OCI-LY7 (cell line): ENCODE measurements around the gene UBE3C. TPM values are rescaled to one million over a fixed set of nuclear protein-coding genes. Genes with fewer than 3 reads are reported as not detected.
"Not testable (repeated sequence)": the region's sequence is repeated elsewhere in the genome, so short reads cannot be mapped to it uniquely, and the experiment has no call there.

Source experiments
- BruUV-seq: library from RNA; stranded (reverse); fragments of 400-500 nt; replicated peaks from 2 replicates; lab custom pipeline; 2021; lab: Mats Ljungman, UMichigan
- CTCF ChIA-PET: fragments of 300-600 bp; sonication (Branson Sonifier 250); formaldehyde crosslinking; loops from one replicate; lab custom pipeline; 2022; ENCODE audit warnings: antibody characterized with exemption; ENCODE audit not compliant: unreplicated experiment; lab: Charles Lee
- POLR2A ChIA-PET: fragments of 300-600 bp; sonication (Branson Sonifier 250); formaldehyde crosslinking; loops from one replicate; lab custom pipeline; 2022; ENCODE audit warnings: antibody characterized with exemption; lab: Charles Lee
- DNase-seq: peaks from one replicate; pipeline ENCODE4 v3.0.0-alpha.2; 2015; ENCODE audit warnings: low spot score
- H2AFZ ChIP-seq: fragments of 200-600 bp; sonication (generic), shearing (Covaris generic); 2 replicates; pipeline ENCODE4 v1.6.1; 2014; ENCODE audit warnings: mild to moderate bottlenecking, antibody characterized with exemption, low read length, moderate library complexity
- H3K27ac ChIP-seq: fragments of 200-600 bp; sonication (generic); 2 replicates; pipeline ENCODE4 v1.5.1; 2014; ENCODE audit warnings: mixed run types, low read depth, mild to moderate bottlenecking, moderate library complexity, low read length, inconsistent platforms; ENCODE audit not compliant: poor library complexity, severe bottlenecking
- H3K36me3 ChIP-seq: fragments of 200-600 bp; sonication (generic); 2 replicates; pipeline ENCODE4 v1.6.1; 2014; ENCODE audit warnings: mild to moderate bottlenecking, antibody characterized with exemption, low read length, moderate library complexity, mixed read lengths; ENCODE audit not compliant: insufficient read depth
- H3K4me1 ChIP-seq: fragments of 200-600 bp; sonication (generic); 2 replicates; pipeline ENCODE4 v1.5.1; 2014; ENCODE audit warnings: mild to moderate bottlenecking, low read length; ENCODE audit not compliant: insufficient read depth, poor library complexity, severe bottlenecking
- H3K4me2 ChIP-seq: fragments of 200-600 bp; sonication (generic); 2 replicates; pipeline ENCODE4 v1.6.1; 2014; ENCODE audit warnings: mild to moderate bottlenecking, low read length
- H3K4me3 ChIP-seq: fragments of 200-600 bp; sonication (generic); 2 replicates; pipeline ENCODE4 v1.5.1; 2014; ENCODE audit warnings: mild to moderate bottlenecking, low read depth, low read length; ENCODE audit not compliant: poor library complexity, severe bottlenecking
- H3K79me2 ChIP-seq: fragments of 200-600 bp; sonication (generic); 2 replicates; pipeline ENCODE4 v1.6.1; 2016; ENCODE audit warnings: low read depth, mild to moderate bottlenecking, low read length, moderate library complexity, mixed read lengths; ENCODE audit not compliant: insufficient read depth
- H3K9me2 ChIP-seq: fragments of 200-600 bp; sonication (generic); 2 replicates; pipeline ENCODE4 v1.6.1; 2016; ENCODE audit warnings: mild to moderate bottlenecking, low read length, mixed read lengths; ENCODE audit not compliant: insufficient read depth
- H3K9me3 ChIP-seq: fragments of 200-600 bp; sonication (generic); 2 replicates; pipeline ENCODE4 v1.6.1; 2014; ENCODE audit warnings: mild to moderate bottlenecking, mixed run types, low read length, mixed read lengths
- H4K20me1 ChIP-seq: fragments of 200-600 bp; sonication (generic); 2 replicates; pipeline ENCODE4 v1.6.1; 2014; ENCODE audit warnings: mild to moderate bottlenecking, antibody characterized with exemption, low read length, moderate library complexity, mixed read lengths; ENCODE audit not compliant: insufficient read depth
- CTCF ChIP-seq: fragments of 200-600 bp; sonication (generic); conservative IDR thresholded peaks from 2 replicates; pipeline ENCODE4 v1.5.1; 2014; ENCODE audit warnings: mild to moderate bottlenecking, antibody characterized with exemption, low read length, moderate library complexity, mixed read lengths
- EZH2phosphoT487 ChIP-seq: fragments of 200-600 bp; sonication (generic); IDR thresholded peaks from 2 replicates; pipeline ENCODE4 v1.6.1; 2018; ENCODE audit warnings: low read depth, borderline replicate concordance, mild to moderate bottlenecking, mixed run types, antibody characterized with exemption, low read length, moderate library complexity, mixed read lengths
- intact Hi-C: fragments of 100-400 bp; cut with micrococcal nuclease; formaldehyde crosslinking; loops from one replicate; pipeline ENCODE4 v1.10.0; 2022; ENCODE audit not compliant: unreplicated experiment
- total RNA-seq, 2 experiments: library from RNA; depleted of rRNA in 1 of 2; stranded (reverse); fragments of >200 nt in 1 of 2; shearing (Covaris generic) in 1 of 2; gene quantifications; 2 replicates each; pipeline ENCODE4 v1.2.3, GENCODE V29; 2014 to 2022

The UBE3C gene
- total RNA-seq, 2 experiments from 2014 or later = 60.4 to 66.1 TPM

GRCh38 chr7:157129907-157130460, 8.7 kb upstream of the UBE3C start:
- Histone ChIP-seq H3K4me2 (no peak overlapping the region), H3K4me3 (no peak overlapping the region), H4K20me1 (no peaks in the 10 kb centered on the region), H3K79me2 (no peaks in the 10 kb centered on the region), H3K36me3 (no peaks in the 10 kb centered on the region), H3K9me2 (no peaks in the 10 kb centered on the region), H2AFZ (no peak overlapping the region), H3K9me3 (no peaks in the 10 kb centered on the region), H3K27ac (no peak overlapping the region), H3K4me1 (no peaks in the 10 kb centered on the region)
- DNase-seq = no peak
- intact Hi-C loops = no loop called here
- ChIA-PET CTCF (no interaction called here), POLR2A (interaction anchor here (0.6 kb wide), 1 partner anchor 55 kb away, joined by 3 read pairs; no protein-coding TSS in a partner anchor)
- TF ChIP-seq EZH2phosphoT487 (no peak), CTCF (no peak)
- BruUV-seq = no TSS peak

GRCh38 chr7:157130849-157131248, 7.9 kb upstream of the UBE3C start:
- CTCF ChIA-PET = not testable (repeated sequence)

GRCh38 chr7:157132796-157133195, 5.9 kb upstream of the UBE3C start:
- Histone ChIP-seq H3K9me3 (peaks cover under 1% of the 10 kb centered on the region; the same call in 1 of the 2 replicates), H3K4me1 (peaks cover 7% of the 10 kb centered on the region), H2AFZ (no peak overlapping the region), H3K4me2 (no peak overlapping the region), H3K9me2 (no peaks in the 10 kb centered on the region), H3K36me3 (no peaks in the 10 kb centered on the region), H3K4me3 (no peak overlapping the region), H3K27ac (no peak overlapping the region), H3K79me2 (no peaks in the 10 kb centered on the region), H4K20me1 (no peaks in the 10 kb centered on the region)
- TF ChIP-seq EZH2phosphoT487 = no peak
- no peak for TF ChIP-seq CTCF
- intact Hi-C loops = no loop called here
- POLR2A ChIA-PET = interaction anchor here (0.6 kb wide), 1 partner anchor 62 kb away, joined by 4 read pairs; no protein-coding TSS in a partner anchor
- no TSS peak for BruUV-seq
- DNase-seq = no peak
- CTCF ChIA-PET = no interaction called here

More at GRCh38 chr7:157130849-157131248, 7.9 kb upstream of the UBE3C start:
- H3K4me1 ChIP-seq, H3K9me2 ChIP-seq, H3K79me2 ChIP-seq, H3K9me3 ChIP-seq, H2AFZ ChIP-seq, BruUV-seq, H3K36me3 ChIP-seq, H3K4me3 ChIP-seq, H3K27ac ChIP-seq, intact Hi-C loops, H4K20me1 ChIP-seq, H3K4me2 ChIP-seq, DNase-seq: not testable (repeated sequence)
- POLR2A ChIA-PET = interaction anchor here (0.6 kb wide), 1 partner anchor 54 kb away, joined by 3 read pairs; no protein-coding TSS in a partner anchor
